22Rv1 (cell line): ENCODE results near the gene MED12L.
A peak's percentile ranks its signal among the peaks of the same experiment; 100 is the strongest.

Source experiments
- H3K27ac ChIP-seq: fragments of 450-650 bp; 2 replicates; pipeline ENCODE4 v1.5.1; 2017
- CTCF ChIP-seq: fragments of 450-650 bp; IDR thresholded peaks from 2 replicates; pipeline ENCODE4 v1.5.1; 2017; ENCODE audit warnings: mild to moderate bottlenecking
- ZFX ChIP-seq: fragments of 450-650 bp; IDR thresholded peaks from 2 replicates; pipeline ENCODE4 v1.6.1; 2017; ENCODE audit warnings: antibody characterized with exemption, borderline replicate concordance

MED12L gene

GRCh38 chr3:151275091-151275490 is 189.6 kb downstream of the MED12L start:
- no peak overlapping the region for H3K27ac ChIP-seq
- TF ChIP-seq CTCF (no peak), ZFX (no peak)

GRCh38 chr3:151276038-151276686 is 190.7 kb downstream of the MED12L start:
- H3K27ac ChIP-seq, result no peak overlapping the region
- no peak for TF ChIP-seq ZFX
- no peak for TF ChIP-seq CTCF

- no peak overlapping the region for H3K27ac ChIP-seq
- TF ChIP-seq ZFX (no peak), CTCF (no peak)
Measured at GRCh38 chr3:151276687-151277042, 191.2 kb downstream of the MED12L start.

- TF ChIP-seq CTCF (no peak), ZFX (no peak)
- no peak within 1 kb of the TSS for H3K27ac ChIP-seq
Measured at GRCh38 chr3:151278230-151278629, 192.8 kb downstream of the MED12L start, which contains the start of gene P2RY14. TSS of gene P2RY14 (minus strand) at chr3:151278542. CDS start at chr3:151214316, 64,226 bp downstream.

GRCh38 chr3:151281671-151282324 is 196.3 kb downstream of the MED12L start:
- no peak overlapping the region for H3K27ac ChIP-seq
- no peak for TF ChIP-seq ZFX

- TF ChIP-seq CTCF (peak; percentile 79), ZFX (no peak)
Measured at GRCh38 chr3:151282921-151283320, 197.5 kb downstream of the MED12L start.

GRCh38 chr3:151283387-151283786 is 197.9 kb downstream of the MED12L start:
- no peak overlapping the region for H3K27ac ChIP-seq
- TF ChIP-seq CTCF, result no peak
- TF ChIP-seq ZFX, result no peak

More at GRCh38 chr3:151282921-151283320, 197.5 kb downstream of the MED12L start:
- H3K27ac ChIP-seq, result no peak overlapping the region
